Measurements from ENCODE around the gene VKORC1.
"Not testable (repeated sequence)": the region's sequence is repeated elsewhere in the genome, so short reads cannot be mapped to it uniquely, and the experiment has no call there.

Gene VKORC1

GRCh38 chr16:31106509-31107464, 12.2 kb upstream of the VKORC1 start:
- no peak for DNase-seq

GRCh38 chr16:31105677-31106213, 11.1 kb upstream of the VKORC1 start:
- no peak for DNase-seq

GRCh38 chr16:31100876-31101641, 6.5 kb upstream of the VKORC1 start:
- DNase-seq, result not testable (repeated sequence)

- no peak for DNase-seq
Observed at GRCh38 chr16:31099860-31100638, 5.5 kb upstream of the VKORC1 start.

- DNase-seq, result no peak
Observed at GRCh38 chr16:31094088-31094423, 541 bp downstream of the VKORC1 start.

GRCh38 chr16:31093132-31093703, 1.4 kb downstream of the VKORC1 start:
- no peak for DNase-seq

GRCh38 chr16:31092330-31092729, 2.3 kb downstream of the VKORC1 start:
- no peak for DNase-seq

GRCh38 chr16:31090540-31090939, 4.1 kb downstream of the VKORC1 start:
- no peak for DNase-seq

- no peak for DNase-seq
Observed at GRCh38 chr16:31089199-31089598, 5.4 kb downstream of the VKORC1 start.

GRCh38 chr16:31088459-31089183, 6.0 kb downstream of the VKORC1 start, which contains the start of gene PRSS53:
Gene PRSS53, minus strand, starts transcription at chr16:31088943. Its CDS starts 134 bp downstream, at chr16:31088809.
- no peak for DNase-seq

GRCh38 chr16:31087971-31088370, 6.6 kb downstream of the VKORC1 start:
- DNase-seq, result no peak

- no peak for DNase-seq
Observed at GRCh38 chr16:31087481-31087880, 7.1 kb downstream of the VKORC1 start.

- DNase-seq, result no peak
Observed at GRCh38 chr16:31086629-31086906, 8.0 kb downstream of the VKORC1 start.

GRCh38 chr16:31085873-31086628, 8.5 kb downstream of the VKORC1 start:
- DNase-seq, result no peak

- DNase-seq, result no peak
Observed at GRCh38 chr16:31085411-31085810, 9.2 kb downstream of the VKORC1 start.

- DNase-seq, result no peak
Observed at GRCh38 chr16:31084584-31085302, 9.9 kb downstream of the VKORC1 start.

- DNase-seq, result no peak
Observed at GRCh38 chr16:31083981-31084380, 10.6 kb downstream of the VKORC1 start.

GRCh38 chr16:31083556-31083955, 11.0 kb downstream of the VKORC1 start:
- DNase-seq, result no peak

GRCh38 chr16:31083081-31083480, 11.5 kb downstream of the VKORC1 start:
- no peak for DNase-seq

GRCh38 chr16:31082368-31083045, 12.1 kb downstream of the VKORC1 start:
- DNase-seq, result no peak
